Limb (tissue), 2 donors: ENCODE data around the gene ABLIM2.
A peak's percentile ranks its signal among the peaks of the same experiment; 100 is the strongest.

Experiments
- DNase-seq, 2 donors: peaks; one replicate each; pipeline ENCODE4 v3.0.0-alpha.2; 2016; ENCODE audit errors: extremely low spot score in 2 of 2

The ABLIM2 gene

GRCh38 chr4:8158710-8159536, at the start of gene ABLIM2:
Gene ABLIM2 (minus strand): TSS chr4:8158813. CDS start chr4:8158689, 124 bp downstream.
- DNase-seq: peak; percentile 96 to 99

- no peak for DNase-seq
Measured at GRCh38 chr4:8207314-8207713, 48.7 kb upstream of the ABLIM2 start.

GRCh38 chr4:8205749-8206611, 47.4 kb upstream of the ABLIM2 start:
- no peak for DNase-seq

DNA sequence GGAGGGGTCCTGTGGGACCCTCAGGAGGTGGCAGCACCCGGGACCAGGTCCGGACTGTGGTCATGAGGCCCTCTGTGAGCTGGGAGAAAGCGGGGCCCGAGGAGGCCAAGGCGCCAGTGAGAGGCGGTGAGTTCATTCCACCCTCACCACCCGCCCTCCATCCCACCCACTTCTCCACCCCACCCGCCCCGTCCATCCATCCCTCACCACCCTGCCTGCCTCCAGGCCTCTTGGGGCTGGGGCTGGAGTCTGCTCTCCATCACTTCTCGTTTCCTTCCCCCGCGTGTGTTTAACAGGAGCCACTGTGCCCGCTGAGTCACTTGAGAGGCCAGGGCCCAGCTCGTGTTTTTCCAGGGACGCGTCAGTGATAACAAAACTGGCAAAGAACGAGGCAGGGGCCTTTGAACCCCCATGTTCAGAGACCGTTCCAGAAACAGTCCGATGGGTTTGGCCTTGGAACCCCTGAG, 46.7 kb upstream of the ABLIM2 start:
- DNase-seq: no peak

DNA sequence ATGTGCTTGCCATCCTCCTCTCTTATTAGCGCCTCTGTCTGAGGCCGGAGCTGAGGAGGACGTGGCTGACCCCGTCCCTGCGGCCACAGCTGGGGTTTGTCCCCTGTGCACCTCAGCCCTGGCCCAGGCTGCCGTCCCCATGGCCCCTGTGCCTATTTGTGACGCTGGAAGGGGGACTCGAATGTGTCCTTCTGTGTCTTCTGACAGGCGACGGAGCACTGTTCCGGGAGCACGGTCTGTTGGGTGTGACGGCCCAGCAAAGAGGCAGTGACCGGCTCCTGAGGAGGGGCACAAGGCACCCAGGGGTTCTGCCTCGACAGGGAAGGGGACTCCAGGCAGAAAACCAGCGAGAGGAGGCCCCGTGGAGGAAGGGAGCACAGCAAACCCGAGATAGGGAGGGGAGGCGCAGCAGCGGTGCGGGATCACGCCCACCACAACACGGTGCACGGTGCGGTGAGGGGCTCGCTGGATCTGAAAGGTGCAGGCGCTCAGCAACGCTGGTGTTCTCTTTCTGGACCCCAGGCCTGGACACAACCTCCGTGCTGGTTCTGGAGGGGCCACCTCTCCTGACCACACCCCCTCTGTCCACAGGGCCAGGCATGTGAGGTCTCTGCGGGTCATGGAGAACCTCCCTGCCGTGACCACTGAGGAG, 46.1 kb upstream of the ABLIM2 start:
- no peak for DNase-seq

DNA sequence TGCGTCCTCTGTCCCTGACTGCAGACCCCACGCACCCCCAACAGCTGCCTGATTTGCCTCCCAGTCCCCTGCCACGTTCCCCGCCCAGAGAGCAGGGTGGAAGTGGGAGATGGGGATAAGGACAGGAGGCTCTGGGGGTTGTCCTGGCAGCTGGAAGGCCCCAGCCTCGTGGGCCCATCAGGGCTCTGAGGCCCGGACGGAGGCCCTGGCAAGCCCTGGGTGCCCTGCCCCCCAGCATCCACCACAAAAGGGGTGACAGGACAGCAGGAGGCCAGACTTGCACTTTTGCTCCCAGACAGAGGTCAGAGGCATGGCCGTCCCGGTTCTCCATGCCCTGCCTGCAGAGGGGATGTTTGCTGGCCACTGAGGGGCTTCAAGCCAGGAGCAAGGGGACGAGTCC, 45.2 kb upstream of the ABLIM2 start:
- no peak for DNase-seq

- no peak for DNase-seq
Measured at GRCh38 chr4:8203052-8203401, 44.4 kb upstream of the ABLIM2 start.

GRCh38 chr4:8202108-8203051, 43.8 kb upstream of the ABLIM2 start:
- no peak for DNase-seq

GRCh38 chr4:8201321-8201781, 42.7 kb upstream of the ABLIM2 start:
- DNase-seq: no peak

- DNase-seq: no peak
Measured at GRCh38 chr4:8200302-8200975, 41.8 kb upstream of the ABLIM2 start.

DNA sequence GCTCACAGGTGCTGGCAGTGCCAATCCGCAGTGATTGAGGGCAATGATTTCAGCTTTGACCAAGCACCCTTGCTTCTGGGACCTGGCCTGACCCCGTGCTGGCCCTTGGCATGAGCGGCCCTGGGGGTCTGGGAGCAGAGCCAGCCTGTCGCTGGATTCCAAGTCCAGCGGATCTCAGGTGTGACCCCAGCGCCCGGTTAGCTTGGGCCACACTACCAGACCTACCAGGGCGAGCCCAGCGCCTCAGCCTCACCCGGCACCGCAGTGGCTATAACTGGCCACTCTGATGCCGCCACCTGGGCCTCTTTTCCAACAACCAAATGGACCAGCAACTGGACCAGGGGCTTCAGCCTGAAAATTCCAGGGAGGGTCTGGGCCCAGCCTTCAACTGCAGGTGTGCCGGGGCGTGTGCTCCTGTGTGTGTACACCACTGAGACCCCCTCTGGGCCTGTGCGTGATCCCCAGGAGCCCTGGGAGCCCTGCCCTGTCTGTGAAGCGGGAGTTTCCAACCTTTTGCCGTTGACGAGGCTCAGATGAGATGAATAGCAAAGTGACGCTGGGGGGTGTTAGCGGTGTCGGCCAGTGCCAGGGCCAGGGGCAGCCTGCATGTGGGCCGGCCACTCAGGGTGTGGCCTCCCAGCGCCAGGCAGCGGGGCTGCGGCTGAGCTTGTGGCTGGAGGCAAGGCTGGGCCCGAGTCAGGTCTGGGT, 41.1 kb upstream of the ABLIM2 start:
- no peak for DNase-seq

- DNase-seq: peak; percentile 79 to 81
Measured at GRCh38 chr4:8198906-8199593, 40.4 kb upstream of the ABLIM2 start, which contains the start of gene SH3TC1. Gene SH3TC1 (plus strand): TSS chr4:8199290. CDS start chr4:8205195, 5,905 bp downstream.

GRCh38 chr4:8198206-8198905, 39.7 kb upstream of the ABLIM2 start:
- DNase-seq: no peak

GRCh38 chr4:8197521-8197920, 38.9 kb upstream of the ABLIM2 start:
- DNase-seq: no peak

- no peak for DNase-seq
Measured at GRCh38 chr4:8195841-8196458, 37.3 kb upstream of the ABLIM2 start.

GRCh38 chr4:8195431-8195830, 36.8 kb upstream of the ABLIM2 start:
- no peak for DNase-seq

DNA sequence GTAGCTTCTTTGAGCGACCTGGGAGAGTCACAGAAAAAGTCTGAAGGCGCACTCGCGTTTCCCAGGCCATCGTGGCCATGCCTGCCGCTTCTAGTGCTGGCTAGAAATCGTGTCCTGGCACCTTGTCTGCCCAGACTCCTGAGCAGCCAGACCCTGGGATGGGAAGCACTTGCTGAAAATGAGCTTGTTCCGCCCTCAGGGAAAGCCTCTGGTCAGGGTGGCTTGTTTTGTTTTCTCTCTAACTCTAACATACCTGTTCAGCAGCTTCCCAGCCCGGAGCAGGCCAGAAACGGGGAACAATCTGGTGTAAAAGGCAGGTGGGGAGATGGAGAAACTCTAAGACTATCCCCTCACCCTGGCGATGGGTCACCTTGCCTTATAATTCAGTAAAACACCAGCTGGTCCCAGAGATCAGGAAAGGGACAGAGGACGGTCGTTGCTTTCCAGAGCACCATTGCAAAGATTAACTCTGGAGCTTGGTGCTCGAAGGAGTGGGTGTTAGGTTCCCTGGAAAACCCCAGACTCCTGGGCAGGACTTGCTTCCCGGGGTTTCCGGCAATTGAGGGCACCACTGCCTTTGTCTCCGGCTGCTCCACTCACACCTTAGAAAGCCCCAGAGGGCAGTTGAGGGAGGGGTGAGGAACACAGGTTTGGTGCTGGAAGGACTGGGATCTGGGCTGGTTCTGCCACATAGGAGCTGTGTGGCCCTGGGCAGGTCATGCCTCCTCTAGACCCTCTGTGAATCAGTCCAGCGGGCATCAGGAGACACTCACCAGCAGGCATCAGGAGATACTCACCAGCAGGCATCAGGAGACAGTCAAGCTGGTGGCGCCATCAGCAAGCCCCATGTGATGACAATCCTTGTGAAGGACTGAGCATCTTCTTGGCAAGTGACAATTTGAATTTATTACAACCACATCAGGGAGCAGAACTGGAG, 36.0 kb upstream of the ABLIM2 start:
- no peak for DNase-seq
